Heart right ventricle (tissue), 16 donors: ENCODE measurements around the gene ADO. TPM values are rescaled to one million over a fixed set of nuclear protein-coding genes. Genes with fewer than 3 reads are reported as not detected.

Experiments
- ATAC-seq, 8 donors: fragments of 200-7000 bp; cut with Tn5 transposase; one replicate each; pipeline ENCODE4 v1.9.1; 2020; ENCODE audit warnings: mild to moderate bottlenecking in 8 of 8, moderate library complexity in 8 of 8, moderate number of reproducible peaks in 1 of 8
- DNase-seq, 2 donors: peaks; one replicate each; pipeline ENCODE4 v3.0.0-alpha.2; 2020
- H3K27ac ChIP-seq, 10 donors: fragments of 200-600 bp; sonication (generic) in 2 of 10; one replicate each; pipeline versions ENCODE4 v1.5.0 to v1.8.0; 2020 to 2022; ENCODE audit warnings: mild to moderate bottlenecking in 3 of 10
- H3K27me3 ChIP-seq, 7 donors: fragments of 200-600 bp; one replicate each; pipeline ENCODE4 v1.8.0; 2021 to 2022; ENCODE audit warnings: mild to moderate bottlenecking in 2 of 7
- H3K36me3 ChIP-seq, 9 donors: fragments of 200-600 bp; sonication (generic) in 1 of 9; one replicate each; pipeline versions ENCODE4 v1.5.0 to v1.8.0; 2020 to 2022; ENCODE audit warnings: mild to moderate bottlenecking in 2 of 9
- H3K4me1 ChIP-seq, 9 donors: fragments of 200-600 bp; sonication (generic) in 1 of 9; one replicate each; pipeline versions ENCODE4 v1.5.0 to v1.8.0; 2020 to 2022; ENCODE audit warnings: mild to moderate bottlenecking in 4 of 9
- H3K4me3 ChIP-seq, 10 donors: fragments of 200-600 bp; sonication (generic) in 2 of 10; one replicate each; pipeline versions ENCODE4 v1.5.0 to v1.8.0; 2020 to 2022; ENCODE audit warnings: mild to moderate bottlenecking in 7 of 10, moderate library complexity in 2 of 10
- H3K9me3 ChIP-seq, 11 donors: fragments of 200-600 bp in 10 of 11; sonication (generic) in 2 of 11; one replicate each; pipeline versions ENCODE4 v1.5.0 to v1.8.0; 2013 to 2022; ENCODE audit warnings: mild to moderate bottlenecking in 2 of 11, control low read depth in 1 of 11, moderate library complexity in 1 of 11
- CTCF ChIP-seq, 9 donors: fragments of 200-600 bp; sonication (generic) in 2 of 9; IDR thresholded peaks; one replicate each; pipeline versions ENCODE4 v1.5.0 to v1.8.0; 2021 to 2022; ENCODE audit warnings: antibody characterized with exemption in 9 of 9, mild to moderate bottlenecking in 5 of 9, moderate library complexity in 1 of 9
- WGBS, 2 donors: extraction: QIAGEN DNeasy Blood & Tissue Kit; methylation state at CpG; one replicate each; pipeline ENCODE4 v1.1.7; 2013; ENCODE audit warnings: inconsistent platforms in 1 of 2; 5-methylcytosine and 5-hydroxymethylcytosine counted together
- intact Hi-C, 10 donors: fragments of 100-400 bp; cut with DNase I; formaldehyde crosslinking; loops; one replicate each; pipeline versions ENCODE4 v1.11.1 to v1.14.2; 2022
- polyA plus RNA-seq, 2 donors: library from polyadenylated mRNA; stranded (reverse); fragments of 200-250 nt; gene quantifications; one replicate each; pipeline ENCODE4 v1.2.3, GENCODE V29; 2013
- total RNA-seq, 10 donors: library from RNA; stranded (reverse); fragmentation: NEBNext Ultra II Directional in 3 of 10; extraction: Animal tissue kit (Norgen Biotek cat#: 25700) in 3 of 10; gene quantifications; one replicate each; pipeline versions ENCODE4 v1.2.1 to v1.2.4, GENCODE V29; 2021 to 2023
- donor health status: Arrhythmogenic right ventricular cardiomyopathy.
- donor health status: ischemic (EF 13 %, LVEDD 7.1; RV severe dilation, severe dysfunction).
- donor health status: healthy with polysubstance abuse.
- donor health status: DM: no; HTN: yes; CAD: no.
- donor health status: DM: no; HTN: no; CAD: no.
- donor health status: ischemic (EF 25% LVEDD 6.9; RV normal size, moderate dysfunction).
- donor health status: ischemic (EF 25% LVEDD 5.7; RV mildly dilated, moderate dysfunction).
- donor health status: healthy.
- donor health status: DM: yes; HTN: yes; CAD: no.
- donor health status: Ischemic cardiomyopathy.
- donor health status: ischemic (EF 35%, LVEDD 5.7; RV mildly dilated, moderate dysfunction).
- donor health status: nonischemic (EF 11% LVEDD 7.7; RV severe dilation, severe dysfunction).
- donor health status: DM: yes; HTN: yes; CAD: no.
- donor health status: PGD.
- donor health status: ischemic (EF 29% LVEDD 5.4; RV normal size, mild dysfunction).
- donor health status: nonischemic (EF 23%, LVEDD 6.1; RV moderate dilation, normal function).

Gene ADO
- total and polyA plus RNA-seq, 12 donors: 5.1 to 21.0 (median 17.0) TPM

GRCh38 chr10:62759599-62760175, 44.8 kb upstream of the ADO start:
- no peaks in the 10 kb centered on the region for H3K36me3 ChIP-seq
- TF ChIP-seq CTCF (IDR thresholded peaks at IDR 0.05): no peak
- intact Hi-C loops: loop anchor here in 3 of 10 donors (5.0 to 10.0 kb wide), 3 partner anchors 43 to 58 kb away; partner anchors contain the start of genes ADO (in 2 of the 3) and EGR2 (in 1 of the 3)
- H3K9me3 ChIP-seq: no peaks in the 10 kb centered on the region
- peak overlapping the region in 7 of 10 donors; percentile 46 to 82 (median 69) for H3K27ac ChIP-seq
- ATAC-seq (no peak), DNase-seq (no peak)
- WGBS, 2 donors: 89 to 92% methylated on average over 5 of the region's 5 CpGs
- H3K4me1 ChIP-seq: peaks cover 3 to 40% (median 27%) of the 10 kb centered on the region in 9 donors
- H3K4me3 ChIP-seq: no peak overlapping the region
- H3K27me3 ChIP-seq: no peaks in the 10 kb centered on the region

DNA sequence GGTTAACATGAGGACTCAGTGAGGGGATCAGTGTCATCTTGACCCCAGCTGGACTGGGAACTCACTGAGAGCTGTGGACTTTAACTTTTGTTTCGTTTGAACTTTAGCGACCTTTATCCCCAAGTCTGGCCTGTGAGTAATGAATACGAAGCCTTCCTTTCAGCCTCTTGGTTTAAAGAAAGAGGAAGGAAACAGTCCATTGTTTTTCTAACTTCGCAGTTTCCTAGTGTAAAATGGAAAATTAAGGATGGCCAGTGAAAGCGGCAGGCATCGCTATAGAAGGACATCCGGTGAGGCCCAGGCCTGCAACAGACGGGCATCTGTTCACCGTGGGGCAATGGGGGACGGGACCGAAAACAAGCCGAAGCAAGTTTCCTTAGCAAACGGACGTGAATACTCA, 44.1 kb upstream of the ADO start:
- H3K9me3 ChIP-seq: no peaks in the 10 kb centered on the region
- TF ChIP-seq CTCF (IDR thresholded peaks at IDR 0.05): no peak
- peak; percentile 19 to 37 for DNase-seq

GRCh38 chr10:62761115-62761514, 43.4 kb upstream of the ADO start:
- no peaks in the 10 kb centered on the region for H3K36me3 ChIP-seq
- no peak for TF ChIP-seq CTCF (IDR thresholded peaks at IDR 0.05)
- no peaks in the 10 kb centered on the region for H3K9me3 ChIP-seq
- H3K4me3 ChIP-seq: no peak overlapping the region
- DNase-seq (no peak), ATAC-seq (no peak)
- 71 to 72% methylated on average over 3 of the region's 3 CpGs for WGBS, 2 donors
- peak overlapping the region in 8 of 10 donors; percentile 26 to 82 (median 68) for H3K27ac ChIP-seq
- no peaks in the 10 kb centered on the region for H3K27me3 ChIP-seq
- intact Hi-C loops: loop anchor here in 2 of 10 donors (5.0 kb wide), 2 partner anchors 41 to 56 kb away; partner anchors contain the start of genes ADO (in 1 of the 2) and EGR2 (in 1 of the 2)
- H3K4me1 ChIP-seq: peaks cover 3 to 40% (median 27%) of the 10 kb centered on the region in 9 donors

More for the DNA sequence above, 44.1 kb upstream of the ADO start:
- H3K4me1 ChIP-seq: peaks cover 3 to 40% (median 27%) of the 10 kb centered on the region in 9 donors
- no peaks in the 10 kb centered on the region for H3K27me3 ChIP-seq
- no peak overlapping the region for H3K4me3 ChIP-seq
- ATAC-seq: peak in 7 of 8 donors; percentile 9 to 84 (median 64)
- 54 to 60% methylated on average over 14 of the region's 14 CpGs for WGBS, 2 donors
- peak overlapping the region in 8 of 10 donors; percentile 26 to 82 (median 68) for H3K27ac ChIP-seq
- intact Hi-C loops: loop anchor here in 2 of 10 donors (5.0 kb wide), 2 partner anchors 42 to 57 kb away; partner anchors contain the start of genes ADO (in 1 of the 2) and EGR2 (in 1 of the 2)
- no peaks in the 10 kb centered on the region for H3K36me3 ChIP-seq

- DNase-seq (peak; percentile 52 to 64), ATAC-seq (peak; percentile 53 to 98 (median 92))
- intact Hi-C loops: loop anchor here in 3 of 10 donors (2.0 to 5.0 kb wide), 3 partner anchors 39 to 54 kb away; partner anchors contain the start of genes EGR2 (in 2 of the 3) and ADO (in 1 of the 3)
- H3K9me3 ChIP-seq: no peaks in the 10 kb centered on the region
- 50 to 56% methylated on average over 4 of the region's 4 CpGs for WGBS, 2 donors
- no peak overlapping the region for H3K4me3 ChIP-seq
- peaks cover 3 to 40% (median 25%) of the 10 kb centered on the region in 9 donors for H3K4me1 ChIP-seq
- H3K27ac ChIP-seq: peak overlapping the region in 8 of 10 donors; percentile 8 to 69 (median 60)
- TF ChIP-seq CTCF (IDR thresholded peaks at IDR 0.05): no peak
- no peaks in the 10 kb centered on the region for H3K27me3 ChIP-seq
- H3K36me3 ChIP-seq: no peaks in the 10 kb centered on the region
Observed at GRCh38 chr10:62763155-62763554, 41.4 kb upstream of the ADO start.
